PFSK-1 (cell line): Measurements from ENCODE around the gene BOLL.

Source experiments
- FOXP2 ChIP-seq: optimal IDR thresholded peaks from 2 replicates; pipeline ENCODE3; 2011; ENCODE audit warnings: borderline replicate concordance, control low read depth, inconsistent platforms; ENCODE audit not compliant: insufficient read depth; ENCODE audit errors: extremely low read length, extremely low read depth
- POLR2AphosphoS5 ChIP-seq: IDR thresholded peaks from 2 replicates; pipeline ENCODE4 v1.6.1; 2012; ENCODE audit warnings: low read depth, mild to moderate bottlenecking, control low read depth, low read length, moderate library complexity
- SIN3A ChIP-seq: IDR thresholded peaks from 2 replicates; pipeline ENCODE4 v1.6.1; 2012; ENCODE audit warnings: mild to moderate bottlenecking, low read length, moderate library complexity, borderline replicate concordance; ENCODE audit not compliant: insufficient read depth
- TAF1 ChIP-seq: IDR thresholded peaks from 2 replicates; pipeline ENCODE4 v1.6.1; 2012; ENCODE audit warnings: low read length, control low read depth, borderline replicate concordance; ENCODE audit not compliant: insufficient read depth
- TF ChIP-seq, protein P1 (sequence below), 2 experiments: IDR thresholded peaks; 2 replicates each; pipeline versions ENCODE4 v1.6.1 to v1.8.0; 2011 to 2012; ENCODE audit warnings: low read depth in 2 of 2, low read length in 2 of 2, control low read depth in 1 of 2, inconsistent platforms in 1 of 2, mild to moderate bottlenecking in 1 of 2, moderate library complexity in 1 of 2; ENCODE audit not compliant: insufficient read depth in 1 of 2

Gene BOLL

DNA sequence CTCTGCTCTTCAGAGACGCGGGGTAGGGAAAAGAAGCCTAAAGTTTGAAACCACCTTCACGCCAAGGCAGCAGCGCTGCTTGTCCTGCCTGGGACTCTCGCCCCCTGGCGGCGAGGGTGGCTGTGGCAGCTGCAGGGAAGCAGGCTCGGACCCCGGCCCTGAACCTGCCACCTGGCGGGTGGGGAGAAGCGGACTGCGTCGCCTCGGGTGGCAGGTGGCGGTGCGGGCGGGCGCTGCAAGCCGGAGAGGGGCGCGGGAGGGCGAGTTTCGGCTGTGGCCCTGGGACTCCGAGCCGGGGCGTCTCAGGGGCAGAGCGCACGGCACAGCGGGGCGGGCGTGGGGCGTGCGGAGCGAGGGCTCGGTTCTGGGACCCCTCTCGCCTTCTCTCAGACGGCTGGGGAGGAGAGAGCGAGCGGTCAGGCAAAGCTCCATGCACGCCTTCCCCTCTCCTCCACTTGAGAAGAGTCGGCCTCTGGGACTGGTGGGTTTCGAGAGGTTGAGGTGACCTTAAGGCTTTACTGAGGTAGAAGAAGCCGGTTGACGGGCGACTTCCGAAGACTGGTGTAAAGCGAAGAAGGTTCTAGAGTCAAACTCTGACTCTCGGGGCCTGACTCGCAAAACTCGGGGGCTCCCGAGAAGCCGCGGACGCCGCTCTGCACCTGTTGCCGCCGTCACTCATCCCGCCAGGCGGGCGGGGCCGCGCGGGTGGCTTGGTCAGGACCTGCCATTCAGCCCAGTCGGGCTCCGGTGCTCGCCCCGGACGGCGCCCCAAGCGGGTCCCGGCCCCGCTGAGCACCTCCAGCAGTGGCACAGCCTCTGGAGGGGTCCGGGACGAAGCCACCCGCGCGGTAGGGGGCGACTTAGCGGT lies 1.1 kb upstream of the BOLL start:
- TF ChIP-seq FOXP2 (no peak), POLR2AphosphoS5 (no peak), TAF1 (no peak), SIN3A (no peak)
- TF ChIP-seq, protein P1, sequence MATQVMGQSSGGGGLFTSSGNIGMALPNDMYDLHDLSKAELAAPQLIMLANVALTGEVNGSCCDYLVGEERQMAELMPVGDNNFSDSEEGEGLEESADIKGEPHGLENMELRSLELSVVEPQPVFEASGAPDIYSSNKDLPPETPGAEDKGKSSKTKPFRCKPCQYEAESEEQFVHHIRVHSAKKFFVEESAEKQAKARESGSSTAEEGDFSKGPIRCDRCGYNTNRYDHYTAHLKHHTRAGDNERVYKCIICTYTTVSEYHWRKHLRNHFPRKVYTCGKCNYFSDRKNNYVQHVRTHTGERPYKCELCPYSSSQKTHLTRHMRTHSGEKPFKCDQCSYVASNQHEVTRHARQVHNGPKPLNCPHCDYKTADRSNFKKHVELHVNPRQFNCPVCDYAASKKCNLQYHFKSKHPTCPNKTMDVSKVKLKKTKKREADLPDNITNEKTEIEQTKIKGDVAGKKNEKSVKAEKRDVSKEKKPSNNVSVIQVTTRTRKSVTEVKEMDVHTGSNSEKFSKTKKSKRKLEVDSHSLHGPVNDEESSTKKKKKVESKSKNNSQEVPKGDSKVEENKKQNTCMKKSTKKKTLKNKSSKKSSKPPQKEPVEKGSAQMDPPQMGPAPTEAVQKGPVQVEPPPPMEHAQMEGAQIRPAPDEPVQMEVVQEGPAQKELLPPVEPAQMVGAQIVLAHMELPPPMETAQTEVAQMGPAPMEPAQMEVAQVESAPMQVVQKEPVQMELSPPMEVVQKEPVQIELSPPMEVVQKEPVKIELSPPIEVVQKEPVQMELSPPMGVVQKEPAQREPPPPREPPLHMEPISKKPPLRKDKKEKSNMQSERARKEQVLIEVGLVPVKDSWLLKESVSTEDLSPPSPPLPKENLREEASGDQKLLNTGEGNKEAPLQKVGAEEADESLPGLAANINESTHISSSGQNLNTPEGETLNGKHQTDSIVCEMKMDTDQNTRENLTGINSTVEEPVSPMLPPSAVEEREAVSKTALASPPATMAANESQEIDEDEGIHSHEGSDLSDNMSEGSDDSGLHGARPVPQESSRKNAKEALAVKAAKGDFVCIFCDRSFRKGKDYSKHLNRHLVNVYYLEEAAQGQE (IDR thresholded peaks at IDR 0.05; ENCODE audit: insufficient read depth in 1 of 2, low read depth in 2 of 2, low read length in 2 of 2) = no peak

DNA sequence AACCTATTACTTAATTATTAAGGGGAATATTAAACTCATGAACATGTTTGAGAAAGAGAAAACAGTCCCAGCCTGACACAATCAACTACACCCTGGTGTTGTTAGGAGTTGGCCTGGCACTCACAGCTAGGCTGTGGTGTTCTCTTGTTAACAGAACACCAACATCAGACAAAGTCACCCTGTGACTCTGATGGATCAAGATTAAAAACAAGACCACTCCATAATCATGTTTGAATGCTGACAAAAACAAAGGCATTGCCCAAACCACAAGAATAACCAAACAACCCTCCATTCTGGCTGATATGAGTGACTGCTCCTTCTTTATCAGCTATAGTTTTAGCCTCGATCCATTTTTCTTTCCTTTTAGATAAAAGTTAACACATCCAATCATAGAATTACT lies 3.0 kb downstream of the BOLL start:
- TF ChIP-seq SIN3A (no peak), POLR2AphosphoS5 (no peak), TAF1 (no peak)
- TF ChIP-seq, protein P1 (IDR thresholded peaks at IDR 0.05; ENCODE audit: insufficient read depth in 1 of 2, low read depth in 2 of 2, low read length in 2 of 2) = no peak

DNA sequence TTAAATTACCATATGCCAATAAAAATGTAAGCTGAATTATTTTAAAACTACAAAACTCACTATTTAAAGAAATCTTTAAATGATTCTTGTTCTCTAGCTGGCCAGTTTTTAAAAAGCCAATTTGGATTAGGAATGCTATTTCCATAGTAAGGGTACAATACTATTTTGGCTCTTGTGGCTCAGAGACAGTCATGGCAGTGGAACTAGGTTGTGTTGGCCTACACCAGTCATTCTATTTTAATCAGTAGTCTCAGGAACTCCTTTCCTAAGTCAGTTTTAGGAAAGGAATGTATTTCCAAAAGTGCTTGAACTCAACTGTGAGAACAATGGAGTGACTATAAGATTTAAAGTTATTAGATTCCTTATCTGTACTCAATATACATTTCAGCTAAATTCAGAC lies 5.9 kb downstream of the BOLL start:
- TF ChIP-seq TAF1 (no peak), FOXP2 (no peak), POLR2AphosphoS5 (no peak), SIN3A (no peak)
- TF ChIP-seq, protein P1 (IDR thresholded peaks at IDR 0.05; ENCODE audit: insufficient read depth in 1 of 2, low read depth in 2 of 2, low read length in 2 of 2) = no peak

DNA sequence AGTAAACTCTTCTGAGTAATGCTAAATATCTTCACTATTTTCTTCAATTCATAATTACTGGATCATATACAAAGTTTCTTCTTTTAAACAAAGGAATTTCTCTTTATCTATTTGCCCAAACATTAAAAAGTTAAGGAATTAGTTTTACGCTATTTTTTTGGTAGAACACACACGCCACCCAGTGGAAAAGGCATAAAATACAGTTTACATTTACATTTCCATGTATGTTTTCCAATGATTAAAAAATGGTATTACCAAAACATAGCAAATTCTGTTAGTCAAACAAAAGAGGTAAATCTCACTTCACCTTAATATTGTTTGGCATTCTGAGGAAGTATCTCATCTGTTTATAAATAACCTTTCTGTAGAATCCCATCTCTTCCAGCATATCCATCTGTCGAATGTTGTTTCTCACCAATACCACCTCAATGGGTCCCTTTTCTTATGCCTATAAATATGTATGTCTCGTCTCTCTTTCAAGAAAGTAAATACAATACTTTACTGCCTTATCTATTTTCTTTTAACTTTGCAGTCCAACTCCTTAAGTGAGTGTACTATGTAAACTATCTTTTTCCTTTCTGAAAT lies 7.2 kb downstream of the BOLL start:
- TF ChIP-seq, protein P1 (IDR thresholded peaks at IDR 0.05; ENCODE audit: insufficient read depth in 1 of 2, low read depth in 2 of 2, low read length in 2 of 2) = no peak
- TF ChIP-seq SIN3A (no peak), TAF1 (no peak), FOXP2 (no peak), POLR2AphosphoS5 (no peak)

DNA sequence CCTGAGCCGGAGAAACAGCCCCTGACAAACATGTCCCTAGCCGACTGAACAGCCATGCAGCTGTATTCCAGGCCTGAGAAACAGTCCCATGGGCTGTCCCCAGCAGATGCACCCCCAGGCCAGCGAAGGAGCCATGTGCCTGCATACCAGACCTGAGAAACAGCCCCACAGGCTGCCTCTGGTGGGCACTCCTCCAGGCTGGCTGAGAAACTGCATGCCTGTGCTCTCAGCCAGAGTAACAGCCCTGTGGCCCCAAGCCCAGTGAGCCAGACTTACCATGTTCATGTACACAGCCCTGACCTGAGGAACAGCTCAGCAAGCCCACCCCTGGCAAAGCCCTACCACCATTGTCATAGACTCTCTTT lies 24.8 kb downstream of the BOLL start:
- TF ChIP-seq POLR2AphosphoS5 (no peak), SIN3A (no peak), TAF1 (no peak), FOXP2 (no peak)
- TF ChIP-seq, protein P1 (IDR thresholded peaks at IDR 0.05; ENCODE audit: insufficient read depth in 1 of 2, low read depth in 2 of 2, low read length in 2 of 2) = no peak
